B cell (primary cell): ENCODE data around the gene AMDHD2.
"Not testable (repeated sequence)": the region's sequence is repeated elsewhere in the genome, so short reads cannot be mapped to it uniquely, and the experiment has no call there.

Experiments
- CTCF ChIP-seq: fragments of 200-600 bp; IDR thresholded peaks from one replicate; pipeline ENCODE4 v1.8.0; 2022; ENCODE audit warnings: antibody characterized with exemption, mild to moderate bottlenecking
- EZH2 ChIP-seq: IDR thresholded peaks from 2 replicates; pipeline ENCODE4 v1.6.1; 2012; ENCODE audit warnings: borderline replicate concordance, low read depth, mild to moderate bottlenecking, moderate library complexity, low read length; ENCODE audit not compliant: insufficient read depth, poor library complexity, severe bottlenecking

- TF ChIP-seq CTCF, EZH2: not testable (repeated sequence)
Observed at GRCh38 chr16:2578905-2579304, 58.7 kb downstream of the AMDHD2 start.
